WERI-Rb-1 (cell line): ENCODE measurements around the gene PLAAT1.
A peak's percentile ranks its signal among the peaks of the same experiment; 100 is the strongest.

Source experiments
- DNase-seq: peaks from one replicate; pipeline ENCODE4 v3.0.0-alpha.2; 2020
- H3K27ac ChIP-seq: fragments of 250-450 bp; sonication (Bioruptor Pico); 2 replicates; pipeline ENCODE4 v1.5.1; 2020; ENCODE audit warnings: mild to moderate bottlenecking, moderate library complexity
- H3K27me3 ChIP-seq: fragments of 250-450 bp; sonication (Bioruptor Pico); 2 replicates; pipeline ENCODE4 v1.5.1; 2021; ENCODE audit warnings: mild to moderate bottlenecking, low read depth, moderate library complexity; ENCODE audit not compliant: insufficient read depth, severe bottlenecking
- H3K36me3 ChIP-seq: fragments of 250-450 bp; sonication (Bioruptor Pico); 2 replicates; pipeline ENCODE4 v1.5.1; 2020; ENCODE audit warnings: mild to moderate bottlenecking, moderate library complexity
- H3K4me3 ChIP-seq: 2 replicates; pipeline ENCODE4 v1.5.1; 2011; ENCODE audit warnings: low read depth, mild to moderate bottlenecking, control low read depth, low read length
- H3K9me3 ChIP-seq: fragments of 250-450 bp; sonication (Bioruptor Pico); 2 replicates; pipeline ENCODE4 v1.5.1; 2021; ENCODE audit warnings: mild to moderate bottlenecking, moderate library complexity; ENCODE audit not compliant: severe bottlenecking
- TF ChIP-seq, protein P1 (sequence below): IDR thresholded peaks from 2 replicates; pipeline ENCODE4 v1.5.1; 2011; ENCODE audit warnings: low read depth, mild to moderate bottlenecking, control low read depth, inconsistent platforms, low read length

The PLAAT1 gene

DNA sequence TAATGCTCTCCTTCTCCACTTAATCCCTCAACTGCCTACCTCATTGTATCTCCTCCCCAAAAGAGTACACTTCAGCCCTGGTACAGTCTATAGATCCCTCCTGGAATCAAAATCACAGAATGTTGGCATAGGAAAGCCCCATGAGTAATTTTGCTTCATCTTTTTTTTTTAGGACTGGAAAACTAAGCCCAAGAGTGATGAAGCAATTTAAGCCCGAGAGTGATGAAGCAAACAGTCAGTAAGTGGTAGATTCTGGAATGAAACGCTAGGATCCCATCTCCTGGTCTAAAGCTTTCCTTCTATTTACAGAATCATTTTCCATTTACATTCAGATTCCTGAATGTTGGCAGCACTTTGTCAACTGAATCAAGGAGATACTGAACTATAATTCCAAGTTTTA, 29.8 kb upstream of the PLAAT1 start:
- Histone ChIP-seq H3K27ac (no peak overlapping the region), H3K27me3 (no peaks in the 10 kb centered on the region), H3K9me3 (no peaks in the 10 kb centered on the region), H3K4me3 (no peak overlapping the region), H3K36me3 (no peaks in the 10 kb centered on the region)
- TF ChIP-seq, protein P1, sequence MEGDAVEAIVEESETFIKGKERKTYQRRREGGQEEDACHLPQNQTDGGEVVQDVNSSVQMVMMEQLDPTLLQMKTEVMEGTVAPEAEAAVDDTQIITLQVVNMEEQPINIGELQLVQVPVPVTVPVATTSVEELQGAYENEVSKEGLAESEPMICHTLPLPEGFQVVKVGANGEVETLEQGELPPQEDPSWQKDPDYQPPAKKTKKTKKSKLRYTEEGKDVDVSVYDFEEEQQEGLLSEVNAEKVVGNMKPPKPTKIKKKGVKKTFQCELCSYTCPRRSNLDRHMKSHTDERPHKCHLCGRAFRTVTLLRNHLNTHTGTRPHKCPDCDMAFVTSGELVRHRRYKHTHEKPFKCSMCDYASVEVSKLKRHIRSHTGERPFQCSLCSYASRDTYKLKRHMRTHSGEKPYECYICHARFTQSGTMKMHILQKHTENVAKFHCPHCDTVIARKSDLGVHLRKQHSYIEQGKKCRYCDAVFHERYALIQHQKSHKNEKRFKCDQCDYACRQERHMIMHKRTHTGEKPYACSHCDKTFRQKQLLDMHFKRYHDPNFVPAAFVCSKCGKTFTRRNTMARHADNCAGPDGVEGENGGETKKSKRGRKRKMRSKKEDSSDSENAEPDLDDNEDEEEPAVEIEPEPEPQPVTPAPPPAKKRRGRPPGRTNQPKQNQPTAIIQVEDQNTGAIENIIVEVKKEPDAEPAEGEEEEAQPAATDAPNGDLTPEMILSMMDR: no peak
- no peak for DNase-seq

DNA sequence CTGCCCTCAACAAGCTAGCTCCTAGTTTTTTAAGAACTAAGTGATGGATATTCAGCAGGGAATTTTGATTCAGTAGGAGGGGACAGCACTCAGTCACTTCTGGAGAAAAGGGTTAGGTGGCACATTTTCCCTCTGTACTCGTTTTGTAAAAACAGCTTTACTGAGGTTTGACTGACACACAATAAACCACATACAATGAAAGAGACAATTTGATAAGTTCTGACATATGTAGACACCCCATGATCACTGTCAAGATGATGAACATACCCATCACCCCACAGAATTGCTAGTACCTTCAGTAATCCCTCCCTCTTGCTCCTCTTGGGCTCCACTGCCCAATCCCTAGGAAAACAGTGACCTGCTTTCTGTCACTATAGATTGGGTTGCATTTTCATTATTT, 29.0 kb upstream of the PLAAT1 start:
- Histone ChIP-seq H3K27ac (no peak overlapping the region), H3K27me3 (no peaks in the 10 kb centered on the region), H3K4me3 (no peak overlapping the region), H3K36me3 (no peaks in the 10 kb centered on the region), H3K9me3 (no peaks in the 10 kb centered on the region)
- DNase-seq: no peak
- TF ChIP-seq, protein P1: no peak

- TF ChIP-seq, protein P1: no peak
- H3K27ac ChIP-seq: no peak overlapping the region
- H3K36me3 ChIP-seq: no peaks in the 10 kb centered on the region
- no peaks in the 10 kb centered on the region for H3K27me3 ChIP-seq
- no peak for DNase-seq
- H3K9me3 ChIP-seq: no peaks in the 10 kb centered on the region
- no peak overlapping the region for H3K4me3 ChIP-seq
Measured at GRCh38 chr3:193212844-193213243, 28.2 kb upstream of the PLAAT1 start.

GRCh38 chr3:193214445-193214844, 26.6 kb upstream of the PLAAT1 start:
- TF ChIP-seq, protein P1: no peak
- Histone ChIP-seq H3K4me3 (no peak overlapping the region), H3K36me3 (no peaks in the 10 kb centered on the region), H3K9me3 (no peaks in the 10 kb centered on the region), H3K27me3 (no peaks in the 10 kb centered on the region), H3K27ac (no peak overlapping the region)
- DNase-seq: no peak

- TF ChIP-seq, protein P1: no peak
- Histone ChIP-seq H3K27me3 (no peaks in the 10 kb centered on the region), H3K27ac (no peak overlapping the region), H3K4me3 (no peak overlapping the region), H3K9me3 (no peaks in the 10 kb centered on the region), H3K36me3 (no peaks in the 10 kb centered on the region)
- no peak for DNase-seq
Measured at GRCh38 chr3:193225302-193226125, 15.5 kb upstream of the PLAAT1 start.

DNA sequence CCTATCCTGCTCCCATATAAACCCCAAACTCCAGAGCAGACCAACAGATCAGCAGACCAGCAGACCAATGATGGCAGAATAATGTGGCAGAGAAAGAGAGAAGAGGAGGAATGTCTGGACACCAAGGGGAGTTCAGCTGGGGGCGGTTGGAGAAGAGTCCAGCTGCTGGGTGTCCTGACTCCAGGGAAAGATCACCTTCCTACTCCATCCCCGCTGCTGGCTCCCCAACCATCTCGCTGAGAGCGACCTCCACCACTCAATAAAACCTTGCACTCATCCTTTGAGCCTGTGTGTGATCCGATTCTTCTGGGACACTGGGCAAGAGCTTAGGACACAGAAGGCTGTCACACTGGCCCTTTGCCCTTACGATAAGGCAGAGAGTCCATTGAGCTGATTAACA, 12.8 kb upstream of the PLAAT1 start:
- Histone ChIP-seq H3K27ac (peak overlapping the region; percentile 77), H3K4me3 (peak overlapping the region; percentile 25), H3K9me3 (no peaks in the 10 kb centered on the region), H3K27me3 (no peaks in the 10 kb centered on the region), H3K36me3 (no peaks in the 10 kb centered on the region)
- peak; percentile 76 for DNase-seq
- TF ChIP-seq, protein P1: no peak
